ENCODE data around the gene PSMG4. TPM values are rescaled to one million over a fixed set of nuclear protein-coding genes. Genes with fewer than 3 reads are reported as not detected.

The PSMG4 gene
- total and polyA plus RNA-seq, 10 of the 15 experiments (the other 5 are each of a cell fraction or from before 2014, with no cell fraction given), result 7.1 to 62.6 (median 29.8) TPM

- H3K79me2 ChIP-seq (ENCODE audit: control insufficient read depth, insufficient read depth, low read length), result peaks cover 33% of the 10 kb centered on the region
- intact Hi-C loops (cut with micrococcal nuclease; ENCODE audit: unreplicated experiment), result no loop called here
- H3K9ac ChIP-seq (ENCODE audit: control insufficient read depth, insufficient read depth, low read length), result no peak overlapping the region
- FAIRE-seq (no peak), DNase-seq (ENCODE audit: low read depth, low spot score) (no peak), ATAC-seq (no peak)
- H4K20me1 ChIP-seq (ENCODE audit: control insufficient read depth, insufficient read depth), result no peaks in the 10 kb centered on the region
- peaks cover 17 to 27% of the 10 kb centered on the region in 2 experiments for H3K36me3 ChIP-seq (ENCODE audit: control insufficient read depth in 2 of 2, insufficient read depth in 2 of 2, low read length in 1 of 2)
- SMC1A ChIA-PET (ENCODE audit: uncharacterized antibody, unreplicated experiment), result interaction anchor here (0.9 kb wide), 1 partner anchor 351 kb away, joined by 3 read pairs; no protein-coding TSS in a partner anchor
- in situ Hi-C loops (cut with MboI), result no loop called here
- RAD21 ChIA-PET (ENCODE audit: unreplicated experiment), result interaction anchor here (0.7 to 1.2 kb wide), 2 partner anchors 11 to 24 kb away, joined by 3 read pairs; no protein-coding TSS in a partner anchor
- CTCF ChIA-PET, result no interaction called here
- no peaks in the 10 kb centered on the region for H3K9me3 ChIP-seq (replicated peaks; ENCODE audit: control insufficient read depth, insufficient read depth, low read length)
- no TSS peak for BruUV-seq (replicated peaks)
- no peak overlapping the region for H3K4me3 ChIP-seq
- no peak overlapping the region for H2AFZ ChIP-seq (ENCODE audit: control insufficient read depth, low read depth, low read length)
- H3K4me2 ChIP-seq (ENCODE audit: control insufficient read depth, insufficient read depth), result no peak overlapping the region
- TF ChIP-seq DPF2 (IDR thresholded peaks at IDR 0.05) (no peak), BCLAF1 (IDR thresholded peaks at IDR 0.05) (no peak), SRF (IDR thresholded peaks at IDR 0.05; ENCODE audit: low read depth in 2 of 2, low read length in 2 of 2) (no peak), TCF3 (IDR thresholded peaks at IDR 0.05; ENCODE audit: borderline replicate concordance, insufficient read depth, low read depth, low read length) (no peak)
- no peaks in the 10 kb centered on the region for H3K4me1 ChIP-seq (ENCODE audit: control insufficient read depth, insufficient read depth, low read length)
- no peaks in the 10 kb centered on the region for H3K27me3 ChIP-seq (replicated peaks in 1 of 2; ENCODE audit: control insufficient read depth in 2 of 2, insufficient read depth in 2 of 2, low read length in 1 of 2)
- POLR2A ChIA-PET, result interaction anchor here (0.6 to 0.7 kb wide), 2 partner anchors 149 to 478 kb away, joined by 3 read pairs; no protein-coding TSS in a partner anchor
- 87% methylated on average over 9 of the region's 9 CpGs for WGBS (ENCODE audit: insufficient coverage, insufficient replicate concordance, low lambda C conversion rate, missing lambda C conversion rate)
- no peak overlapping the region for H3K27ac ChIP-seq (ENCODE audit: control insufficient read depth, insufficient read depth)
Measured at GRCh38 chr6:3265671-3266070, 6.9 kb downstream of the PSMG4 start.

All from GM12878 (cell line).